HG02571 (cell line): Measurements from ENCODE around the gene P4HA2.

Experiments used
- ATAC-seq: cut with Tn5 transposase; IDR thresholded peaks from one replicate; pipeline ENCODE4 v1.9.1; 2021; ENCODE audit warnings: mild to moderate bottlenecking, moderate library complexity; ENCODE audit not compliant: unreplicated experiment

Gene P4HA2

DNA sequence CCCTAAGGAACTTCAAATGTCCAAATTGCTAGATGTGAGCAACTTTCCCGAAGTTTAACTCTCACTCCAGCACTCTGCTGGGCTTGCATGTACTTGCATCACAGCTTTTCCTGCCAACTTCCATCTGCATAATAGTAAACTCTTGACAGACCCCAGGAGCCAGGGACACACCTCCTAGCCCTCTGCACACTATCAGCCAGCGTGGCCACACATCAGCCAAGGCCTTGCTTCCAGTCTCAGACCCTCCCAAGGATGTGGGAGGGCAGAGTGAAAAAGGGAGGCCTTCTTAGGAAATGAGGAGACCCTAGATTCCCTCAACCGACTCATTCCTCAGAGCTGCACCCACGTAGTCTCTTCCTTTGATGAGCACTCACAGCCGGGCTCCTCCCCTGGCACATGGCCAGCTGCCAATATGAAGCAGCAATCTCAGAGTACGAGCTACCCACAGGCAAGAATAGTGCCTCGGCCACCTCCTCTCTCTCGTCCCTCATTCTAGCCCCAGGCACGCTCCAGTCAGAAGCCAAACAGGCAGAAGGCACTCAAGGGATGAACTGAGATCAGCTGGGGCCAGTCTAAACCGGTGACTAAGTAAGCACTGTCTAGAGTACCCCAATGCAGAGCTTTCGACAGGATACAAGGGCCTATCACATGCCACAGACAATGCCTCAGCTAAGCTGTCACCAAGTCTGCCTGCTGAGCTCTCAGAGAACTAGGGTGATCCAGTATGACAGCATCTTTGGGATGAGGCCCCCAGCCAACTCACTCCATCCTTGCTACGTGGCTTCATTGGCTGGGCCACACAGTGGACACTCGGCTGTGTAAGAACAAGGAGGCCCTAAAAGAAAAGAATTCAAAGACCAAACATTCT lies 2.3 kb downstream of the P4HA2 start:
- no peak for ATAC-seq

DNA sequence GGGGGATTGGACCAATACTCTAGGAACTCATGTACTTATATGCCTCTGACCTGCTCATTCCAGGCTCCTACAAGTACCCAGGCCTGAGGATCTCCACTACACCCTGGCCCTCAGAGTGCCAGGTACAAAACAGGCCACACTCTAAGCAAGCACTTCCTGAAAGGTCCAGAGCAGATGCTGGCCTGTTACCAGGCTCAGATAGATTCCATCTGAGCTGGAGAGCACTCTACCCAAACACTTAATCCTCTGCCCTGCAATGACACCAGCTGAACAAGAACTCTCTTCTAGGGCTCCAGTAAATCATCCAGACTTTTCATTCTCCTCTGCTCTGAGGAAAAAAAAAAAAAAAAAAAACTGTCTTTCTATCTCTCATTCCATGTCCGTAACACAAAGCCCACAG lies 2.9 kb downstream of the P4HA2 start:
- no peak for ATAC-seq

DNA sequence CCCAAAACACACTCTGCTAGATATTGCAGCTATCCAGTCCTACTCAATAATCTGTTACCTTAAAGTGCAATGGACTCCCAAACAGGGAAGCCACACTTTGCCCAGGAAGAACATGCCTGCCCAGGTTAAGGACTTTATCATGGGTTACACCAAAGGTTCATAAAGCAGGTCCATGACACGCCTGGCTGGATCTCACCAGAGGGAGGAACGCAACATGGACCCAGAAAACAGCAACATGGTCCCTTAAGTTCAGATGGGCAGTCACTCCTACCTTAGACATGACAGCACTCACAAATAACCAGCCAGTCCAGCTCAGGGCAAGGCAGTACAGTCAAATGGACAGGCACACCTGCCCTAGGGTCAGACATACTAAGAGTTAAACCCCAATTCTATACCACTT lies 3.8 kb downstream of the P4HA2 start:
- ATAC-seq: no peak

DNA sequence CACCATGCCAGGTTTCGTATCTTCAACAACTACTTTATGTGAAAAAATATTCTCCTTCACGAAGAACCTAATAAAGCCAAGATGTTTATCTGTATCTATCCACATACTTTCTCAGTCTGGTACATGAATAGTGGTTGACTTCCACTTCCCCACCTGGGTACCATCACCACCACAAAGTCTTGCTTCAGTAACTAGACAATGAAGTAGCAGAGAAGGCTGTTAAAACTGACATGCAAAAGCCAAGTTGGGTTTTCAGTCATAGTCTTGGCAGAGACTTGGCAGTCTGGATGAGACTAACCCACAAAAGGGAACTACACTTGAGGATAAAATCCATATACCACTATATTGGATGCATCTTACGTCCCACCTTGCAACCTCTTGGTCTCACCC lies 5.0 kb downstream of the P4HA2 start:
- ATAC-seq: no peak

DNA sequence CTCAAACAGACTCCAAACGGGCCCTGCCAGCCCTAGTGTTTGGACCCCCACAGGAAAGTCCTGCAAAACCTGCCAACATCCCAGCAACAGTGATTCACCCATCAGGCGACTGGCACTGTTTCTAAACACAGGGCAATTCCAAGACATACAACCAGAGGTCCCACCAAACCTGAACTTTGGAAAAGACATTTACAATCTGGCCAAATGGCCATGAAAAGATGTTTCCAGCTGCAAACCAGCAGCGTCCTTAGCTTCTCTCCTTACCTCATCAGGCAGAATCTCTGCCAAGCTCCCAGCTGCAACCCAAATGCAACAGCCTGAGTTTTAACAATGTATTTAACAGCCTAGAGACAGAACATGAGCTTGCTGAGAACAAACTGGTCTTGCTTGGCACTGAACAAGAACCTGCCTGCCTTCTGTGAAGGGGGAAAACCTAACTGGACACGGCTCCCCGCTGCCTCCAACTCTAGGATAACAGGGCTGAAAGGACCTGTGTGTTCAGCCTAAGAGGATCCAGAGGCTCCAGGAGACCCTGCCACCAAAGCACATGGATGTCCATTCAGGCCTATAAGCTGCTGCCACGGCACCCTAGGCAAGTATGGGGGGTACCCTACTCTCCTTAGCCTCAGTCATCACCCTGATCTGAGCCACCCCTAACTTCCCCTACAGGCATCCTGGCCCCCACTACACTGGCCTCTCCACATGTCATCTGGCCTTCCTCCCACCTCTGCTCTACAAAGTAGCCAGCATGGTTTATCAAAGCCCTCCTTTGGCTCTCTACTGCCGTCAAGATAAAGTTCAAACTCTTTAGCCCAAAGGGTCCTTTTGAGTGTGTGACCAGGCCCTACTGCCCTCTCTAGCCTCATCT lies 5.6 kb downstream of the P4HA2 start:
- ATAC-seq: no peak

DNA sequence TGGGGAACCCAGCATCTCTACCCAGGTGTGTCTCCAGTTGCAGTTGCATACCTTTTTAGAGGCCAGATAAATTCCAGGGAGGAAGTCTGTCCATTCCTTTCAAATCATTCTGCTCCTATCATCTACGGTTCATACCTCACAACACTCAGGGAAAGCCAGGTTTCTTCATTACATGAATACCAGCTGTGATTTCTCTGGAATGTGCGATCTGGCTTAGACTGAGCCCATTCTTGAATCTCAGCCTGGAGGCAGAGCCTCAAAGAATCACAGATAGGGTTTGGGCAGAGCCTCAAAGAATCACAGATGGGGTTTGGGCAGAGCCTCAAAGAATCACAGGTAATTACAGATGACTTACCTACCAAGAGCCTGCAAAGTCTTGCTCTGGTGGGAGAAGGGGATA lies 7.2 kb downstream of the P4HA2 start:
- no peak for ATAC-seq

DNA sequence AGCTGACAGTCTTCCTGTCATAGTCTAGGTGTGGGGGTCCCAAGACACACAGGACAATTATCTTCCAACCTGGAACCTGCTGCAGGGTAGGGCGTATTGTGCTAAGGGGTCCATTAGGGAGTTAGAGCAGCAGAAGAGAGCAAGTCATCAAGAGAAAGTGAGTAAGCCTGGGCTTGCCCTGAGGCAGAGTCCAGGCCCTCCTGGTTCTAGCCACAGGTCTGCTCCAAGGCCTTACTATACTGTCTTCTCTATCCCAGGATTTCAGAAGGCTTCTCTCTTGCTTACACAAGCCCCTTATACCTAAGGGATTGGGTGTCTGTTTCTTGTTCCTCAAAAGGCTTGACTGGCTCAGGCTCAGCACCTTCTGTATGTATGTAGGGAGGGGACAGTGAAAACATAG lies 7.7 kb downstream of the P4HA2 start:
- no peak for ATAC-seq

DNA sequence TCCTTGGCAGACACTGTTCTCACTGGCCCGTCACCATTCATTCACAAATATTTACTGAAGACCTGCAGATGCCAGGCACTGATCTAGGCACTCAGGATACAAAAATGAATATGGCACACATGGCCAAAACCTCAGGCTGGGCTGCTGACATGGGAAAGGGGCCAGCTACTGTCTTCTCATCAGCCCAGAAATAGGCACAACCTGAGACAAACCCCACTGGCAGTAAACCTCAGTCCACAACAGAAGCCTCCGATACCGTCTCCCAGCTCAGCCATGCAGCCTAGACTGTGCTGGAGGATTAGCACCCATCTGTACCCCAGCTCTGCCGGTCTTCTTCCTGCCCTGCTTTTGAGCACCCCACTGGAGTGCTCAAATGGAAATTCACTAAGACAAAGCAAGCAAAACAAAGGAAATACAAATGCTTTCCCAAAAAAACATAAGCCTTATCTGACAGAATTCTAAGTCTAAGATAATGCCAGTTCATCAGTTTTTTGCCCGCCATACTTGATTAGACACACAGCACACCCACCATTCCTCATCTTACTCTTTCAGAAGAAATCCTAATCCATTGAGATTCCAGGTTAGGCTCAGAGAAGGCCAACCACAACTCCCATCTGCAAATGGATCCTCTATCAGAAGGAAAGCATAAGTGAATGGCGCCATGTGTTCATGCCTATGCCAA lies 8.2 kb downstream of the P4HA2 start:
- no peak for ATAC-seq

DNA sequence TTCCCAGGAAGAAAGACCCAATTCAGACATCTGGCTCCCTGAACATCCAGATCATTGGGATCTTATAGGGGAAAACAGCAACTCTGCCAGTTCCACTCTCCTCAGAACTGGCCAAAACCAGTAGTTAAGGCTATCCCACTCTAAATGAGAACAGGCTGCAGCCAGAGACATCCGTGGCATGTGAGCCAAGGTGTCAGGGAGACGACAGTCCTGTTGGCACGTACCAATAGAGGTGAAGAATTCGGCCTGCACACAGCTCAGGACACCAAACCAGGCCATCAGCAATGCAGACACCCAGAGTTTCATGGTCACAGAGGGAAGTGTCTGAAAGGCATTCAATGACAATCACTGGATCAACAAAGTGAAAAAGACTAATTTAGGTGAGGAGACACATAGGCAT lies 9.3 kb downstream of the P4HA2 start:
- ATAC-seq: no peak

DNA sequence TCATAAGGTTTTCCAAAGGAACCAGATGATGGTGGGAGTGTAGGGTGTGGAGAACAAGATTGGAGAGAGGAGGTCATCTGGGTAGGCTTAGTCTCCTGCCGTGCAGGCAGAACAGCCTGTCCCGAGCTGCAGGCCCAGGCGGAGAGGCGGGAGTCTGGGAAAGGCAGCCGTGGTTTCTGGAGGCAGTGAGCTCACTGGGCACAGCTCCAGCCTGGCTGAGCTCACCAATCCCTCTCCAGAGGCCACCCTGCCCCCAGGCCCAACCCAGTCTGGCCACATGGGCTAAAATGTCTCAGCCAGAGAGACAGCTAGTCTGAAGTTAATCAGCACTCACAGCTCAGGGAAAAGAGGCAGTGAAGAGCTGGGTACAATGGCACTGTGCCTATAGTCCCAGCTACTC lies 12.3 kb downstream of the P4HA2 start:
- no peak for ATAC-seq

DNA sequence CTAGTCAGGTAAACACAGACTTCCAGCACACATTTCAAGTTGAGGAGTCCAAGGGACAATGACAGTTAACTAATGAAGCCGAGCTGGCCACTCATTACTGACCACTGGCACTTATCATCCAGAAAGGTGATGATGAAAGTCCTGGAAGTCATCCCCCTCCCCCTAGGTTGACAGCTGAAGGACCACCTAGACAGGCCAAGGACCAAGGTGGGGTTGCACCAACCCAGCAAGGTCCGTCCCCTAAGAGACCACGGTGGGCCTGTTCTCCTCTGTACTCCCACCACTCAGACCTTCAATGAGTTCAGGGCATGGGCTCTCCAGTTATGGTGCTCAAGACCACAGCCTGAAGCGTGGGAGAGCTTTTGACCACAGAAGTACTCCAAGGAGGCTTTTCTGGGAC lies 13.2 kb downstream of the P4HA2 start:
- no peak for ATAC-seq

DNA sequence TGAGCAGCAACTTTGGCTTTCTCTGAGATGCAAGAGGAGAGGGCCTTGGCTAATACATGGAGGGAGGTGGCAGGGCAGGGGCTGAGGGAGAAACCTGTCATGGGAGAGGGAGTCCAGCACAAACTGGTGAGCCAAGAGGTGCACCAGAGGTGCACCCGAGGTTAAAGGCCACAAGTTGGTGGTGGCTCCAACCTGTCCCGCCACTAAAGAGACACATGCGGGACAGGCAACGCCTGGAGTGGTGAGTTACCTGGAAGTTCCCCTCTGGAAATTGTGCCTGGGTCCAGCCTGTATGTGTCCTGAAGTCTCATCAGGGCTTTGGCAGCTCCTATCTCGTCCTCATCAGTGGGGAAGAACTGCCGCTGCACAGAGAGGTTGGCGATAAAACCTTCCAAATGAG lies 14.0 kb downstream of the P4HA2 start:
- no peak for ATAC-seq

DNA sequence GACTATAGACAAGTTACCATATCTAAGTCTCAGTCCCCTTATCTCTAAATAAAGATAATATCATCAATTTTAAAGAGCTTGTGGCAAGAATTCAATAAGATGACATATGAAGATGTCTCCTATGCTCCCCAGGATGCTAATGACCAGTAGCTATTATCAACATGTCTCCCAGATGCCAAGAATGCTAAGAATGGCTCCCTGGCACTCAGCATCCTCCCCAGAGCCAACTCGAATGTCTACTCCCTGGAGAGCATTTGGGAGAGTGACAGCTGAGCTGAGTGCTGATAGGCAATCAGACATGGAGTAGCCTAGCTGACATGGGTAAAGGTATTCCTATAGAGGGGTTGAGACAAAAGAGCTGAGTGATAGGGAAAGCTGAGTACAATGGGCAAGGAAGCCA lies 15.9 kb downstream of the P4HA2 start:
- no peak for ATAC-seq

DNA sequence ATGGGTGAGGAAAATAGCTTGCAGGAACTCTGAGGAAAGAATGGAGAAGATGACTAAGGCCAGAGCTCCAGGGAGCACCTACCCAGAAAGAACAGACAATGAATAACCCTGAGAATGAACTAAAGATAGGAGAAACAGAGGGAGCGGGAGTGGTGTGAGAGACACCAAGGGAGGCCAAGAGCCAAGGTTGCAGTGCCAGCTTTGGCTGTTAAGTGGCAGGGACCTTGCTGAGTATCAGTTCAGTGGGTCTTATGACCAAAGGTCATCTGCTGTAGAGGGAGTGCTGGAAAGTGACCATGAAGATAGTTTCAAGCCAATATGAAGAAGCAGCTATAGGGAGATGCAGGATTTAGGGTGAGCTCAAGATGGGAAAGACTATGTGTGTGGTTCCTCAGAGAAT lies 16.7 kb downstream of the P4HA2 start:
- no peak for ATAC-seq

DNA sequence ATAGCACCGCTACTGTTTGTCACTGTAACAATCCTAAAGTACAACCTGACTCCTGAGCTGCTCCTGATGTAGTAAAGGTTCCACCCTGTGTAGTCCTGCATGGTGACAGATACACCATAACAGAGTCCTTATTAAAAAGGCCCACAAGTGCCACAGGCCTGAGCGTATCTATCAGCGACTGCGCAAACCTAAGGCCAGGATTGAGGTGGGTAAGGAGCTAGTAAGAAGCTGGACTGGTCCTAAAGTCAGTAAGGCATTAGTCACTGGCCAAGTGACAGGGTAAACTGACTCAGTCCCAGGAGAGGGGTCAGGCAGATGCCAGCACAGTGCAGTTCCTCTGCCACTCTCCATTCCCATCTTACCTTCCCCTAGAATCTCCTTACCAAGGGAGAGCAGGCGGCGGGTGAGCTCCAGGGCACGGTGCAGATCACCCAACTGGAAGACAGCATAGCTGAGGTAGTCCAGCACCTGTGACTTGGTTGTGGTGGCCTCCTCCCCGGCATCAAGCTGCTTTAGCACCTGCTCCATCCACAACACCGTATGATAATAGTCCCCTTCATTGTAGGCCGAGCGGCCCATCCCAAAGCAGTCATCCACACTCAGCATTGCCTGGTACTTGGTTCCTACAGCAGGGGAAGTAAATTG lies 17.6 kb downstream of the P4HA2 start:
- no peak for ATAC-seq

DNA sequence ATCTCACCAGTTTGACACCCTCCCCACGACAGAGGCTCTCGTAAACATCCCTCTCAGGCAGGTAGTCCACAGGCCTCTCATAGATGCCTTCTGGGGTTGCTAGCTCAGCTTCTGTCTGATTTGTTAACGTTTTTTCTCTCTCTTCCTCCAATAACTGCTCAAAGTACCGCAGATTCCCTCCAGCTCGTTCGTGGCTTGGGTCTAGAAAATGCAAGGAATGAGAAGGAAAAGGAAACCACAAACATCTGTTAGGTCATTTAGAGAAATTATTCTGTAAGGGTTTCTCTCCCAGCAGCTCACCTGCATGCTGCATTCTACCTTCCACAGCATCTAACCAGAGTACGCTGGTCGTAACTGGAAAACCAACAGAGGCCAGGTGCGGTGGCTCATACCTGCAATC lies 18.5 kb downstream of the P4HA2 start:
- ATAC-seq: no peak

DNA sequence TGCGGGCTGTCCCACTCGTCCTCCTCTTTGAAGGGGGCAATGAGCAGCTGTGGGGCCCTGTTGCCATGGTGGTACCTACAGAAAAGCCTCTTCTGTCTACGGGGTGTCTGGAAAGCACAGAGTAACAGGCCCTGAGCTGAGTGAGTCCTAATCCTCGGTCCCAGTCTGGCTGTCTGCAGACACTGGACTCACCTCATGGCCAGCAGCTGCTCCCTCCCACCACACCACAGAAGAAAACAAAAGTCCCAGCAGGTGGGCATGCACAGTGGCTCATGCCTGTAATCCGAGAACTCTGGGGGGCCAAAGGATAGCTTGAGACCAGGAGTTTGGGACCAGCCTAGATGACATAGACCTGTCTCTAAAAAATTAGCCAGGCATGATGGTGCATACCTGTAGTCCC lies 19.9 kb downstream of the P4HA2 start:
- ATAC-seq: no peak

DNA sequence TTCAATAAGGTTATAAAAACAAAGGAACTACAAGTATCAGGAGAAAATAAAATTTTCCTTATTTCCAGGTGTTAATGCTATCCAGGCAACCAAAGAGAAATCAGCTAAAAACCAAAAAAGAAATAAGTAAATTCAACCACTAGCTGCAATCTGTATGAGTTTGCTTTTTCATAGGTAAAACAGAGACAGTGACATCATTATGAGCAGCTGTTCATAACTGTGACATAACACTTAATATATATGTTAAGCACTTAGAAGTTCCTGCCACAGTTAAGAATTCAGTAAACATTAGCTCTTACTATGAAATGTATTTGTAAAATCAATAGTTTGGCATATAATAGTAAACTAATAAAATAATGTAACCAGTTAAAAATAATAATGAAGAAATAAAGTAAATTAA lies 20.9 kb downstream of the P4HA2 start:
- ATAC-seq: no peak

DNA sequence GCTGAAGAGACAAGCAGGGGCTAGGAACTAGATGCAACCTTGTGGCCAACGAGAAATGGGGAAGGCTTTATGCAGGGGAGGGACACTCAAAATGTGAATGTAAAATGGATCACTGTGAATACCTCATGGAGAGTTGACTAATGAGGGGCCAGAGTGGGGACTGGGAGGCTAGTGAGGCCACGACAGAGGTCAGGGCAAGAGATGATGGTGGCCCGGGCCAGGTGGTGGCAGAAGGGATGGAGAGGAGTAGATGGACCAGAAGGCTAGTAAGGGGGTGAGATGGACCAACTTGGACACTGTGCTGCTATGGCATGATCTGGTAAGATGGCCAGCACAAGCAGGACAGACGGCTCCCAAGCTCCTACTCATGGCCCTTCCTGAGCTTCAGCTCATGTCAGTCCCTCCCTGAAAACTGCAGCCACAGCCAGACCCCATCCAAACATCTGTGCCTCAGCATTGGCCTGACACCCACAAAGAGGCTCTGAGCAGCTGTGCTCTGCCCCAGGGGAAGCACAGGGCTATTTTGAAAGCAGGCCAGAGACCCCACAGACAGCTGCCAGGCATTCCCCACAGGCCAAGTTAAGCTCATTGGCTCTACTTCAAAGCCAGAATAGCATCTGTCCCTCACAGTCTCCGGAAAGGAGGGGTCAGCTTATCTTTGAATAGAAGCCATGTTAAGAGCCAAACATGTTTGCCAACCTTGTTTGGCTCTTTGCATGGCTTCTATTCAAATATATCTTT lies 22.1 kb downstream of the P4HA2 start:
- peak; percentile 58 for ATAC-seq

DNA sequence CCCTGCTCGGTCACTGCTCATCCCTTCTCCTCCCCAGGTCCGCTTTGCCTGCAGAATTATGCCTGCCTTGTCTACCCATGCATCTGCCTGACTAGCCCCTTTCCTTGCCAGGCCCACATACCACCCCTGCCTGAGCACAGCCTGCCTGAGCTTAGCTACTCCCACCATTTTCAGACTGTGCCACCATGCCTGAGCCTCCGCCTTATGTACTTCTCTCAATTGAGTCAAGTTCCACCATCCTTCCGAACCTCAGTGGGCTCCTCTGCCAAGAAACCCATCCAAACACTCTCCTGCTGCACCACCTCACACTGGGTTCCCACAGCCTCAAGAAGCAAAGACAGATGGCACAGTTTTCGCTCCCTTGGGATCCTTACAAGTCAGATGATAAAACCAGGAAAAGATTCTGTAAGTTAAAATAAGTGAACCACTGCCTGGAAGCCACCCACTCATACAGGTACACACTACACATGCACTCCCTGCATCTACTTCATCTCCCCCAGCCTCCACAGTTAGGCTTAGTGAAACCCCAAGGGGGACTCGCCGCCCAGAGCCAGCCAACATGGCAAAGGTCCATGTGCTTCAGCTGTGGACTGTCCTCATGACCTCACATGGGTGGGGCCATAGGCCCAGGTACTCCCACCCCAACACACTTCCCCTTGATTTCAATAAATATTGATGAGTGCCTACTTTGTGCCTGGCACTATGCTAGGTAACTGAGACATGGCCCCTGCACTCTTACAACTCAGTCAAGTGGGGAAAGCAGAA lies 23.1 kb downstream of the P4HA2 start:
- ATAC-seq: no peak
